ENCODE results near the gene KLC1. TPM values are rescaled to one million over a fixed set of nuclear protein-coding genes. Genes with fewer than 3 reads are reported as not detected.

Gene KLC1
- total RNA-seq, 1 experiment from 2014 or later: 163 TPM

GRCh38 chr14:103659631-103660030, 30.6 kb downstream of the KLC1 start:
- intact Hi-C loops (cut with micrococcal nuclease; ENCODE audit: unreplicated experiment): no loop called here
- H3K4me3 ChIP-seq (ENCODE audit: low read depth, low read length, poor library complexity, severe bottlenecking): no peak overlapping the region
- H3K27me3 ChIP-seq (replicated peaks; ENCODE audit: insufficient read depth, low read depth, low read length, poor library complexity): no peaks in the 10 kb centered on the region
- no peak for DNase-seq (ENCODE audit: low spot score)
- no peak for TF ChIP-seq EZH2 (IDR thresholded peaks at IDR 0.05; ENCODE audit: borderline replicate concordance, low read depth, low read length, poor library complexity, severe bottlenecking)
- TF ChIP-seq CTCF (conservative IDR thresholded peaks at IDR 0.05; ENCODE audit: low read depth, low read length): no peak
- H3K36me3 ChIP-seq (ENCODE audit: insufficient read depth, low read length, poor library complexity, severe bottlenecking): peaks cover 61% of the 10 kb centered on the region
- no peaks in the 10 kb centered on the region for H3K9me3 ChIP-seq (ENCODE audit: low read depth, low read length, poor library complexity, severe bottlenecking)
- ChIA-PET CTCF (no interaction called here), POLR2A (ENCODE audit: low non-redundant PET) (no interaction called here)
- no TSS peak for BruUV-seq (replicated peaks)
- no peak overlapping the region for H3K27ac ChIP-seq (ENCODE audit: low read depth, low read length, poor library complexity, severe bottlenecking)
- no peaks in the 10 kb centered on the region for H3K4me1 ChIP-seq (ENCODE audit: insufficient read depth, low read length, poor library complexity, severe bottlenecking)

GRCh38 chr14:103662029-103662428, 33.0 kb downstream of the KLC1 start:
- Histone ChIP-seq H3K4me3 (ENCODE audit: low read depth, low read length, poor library complexity, severe bottlenecking) (no peak overlapping the region), H3K4me1 (ENCODE audit: insufficient read depth, low read length, poor library complexity, severe bottlenecking) (no peaks in the 10 kb centered on the region), H3K9me3 (ENCODE audit: low read depth, low read length, poor library complexity, severe bottlenecking) (no peaks in the 10 kb centered on the region), H3K27me3 (replicated peaks; ENCODE audit: insufficient read depth, low read depth, low read length, poor library complexity) (no peaks in the 10 kb centered on the region), H3K27ac (ENCODE audit: low read depth, low read length, poor library complexity, severe bottlenecking) (no peak overlapping the region), H3K36me3 (ENCODE audit: insufficient read depth, low read length, poor library complexity, severe bottlenecking) (peaks cover 47% of the 10 kb centered on the region)
- BruUV-seq (replicated peaks): no TSS peak
- ChIA-PET CTCF (no interaction called here), POLR2A (ENCODE audit: low non-redundant PET) (no interaction called here)
- DNase-seq (ENCODE audit: low spot score): no peak
- intact Hi-C loops (cut with micrococcal nuclease; ENCODE audit: unreplicated experiment): no loop called here
- TF ChIP-seq EZH2 (IDR thresholded peaks at IDR 0.05; ENCODE audit: borderline replicate concordance, low read depth, low read length, poor library complexity, severe bottlenecking) (no peak), CTCF (conservative IDR thresholded peaks at IDR 0.05; ENCODE audit: low read depth, low read length) (no peak)

GRCh38 chr14:103662591-103662990, 33.6 kb downstream of the KLC1 start:
- Histone ChIP-seq H3K4me3 (ENCODE audit: low read depth, low read length, poor library complexity, severe bottlenecking) (no peak overlapping the region), H3K27ac (ENCODE audit: low read depth, low read length, poor library complexity, severe bottlenecking) (no peak overlapping the region), H3K36me3 (ENCODE audit: insufficient read depth, low read length, poor library complexity, severe bottlenecking) (peaks cover 44% of the 10 kb centered on the region), H3K27me3 (replicated peaks; ENCODE audit: insufficient read depth, low read depth, low read length, poor library complexity) (no peaks in the 10 kb centered on the region), H3K9me3 (ENCODE audit: low read depth, low read length, poor library complexity, severe bottlenecking) (no peaks in the 10 kb centered on the region), H3K4me1 (ENCODE audit: insufficient read depth, low read length, poor library complexity, severe bottlenecking) (no peaks in the 10 kb centered on the region)
- no TSS peak for BruUV-seq (replicated peaks)
- DNase-seq (ENCODE audit: low spot score): no peak
- no peak for TF ChIP-seq EZH2 (IDR thresholded peaks at IDR 0.05; ENCODE audit: borderline replicate concordance, low read depth, low read length, poor library complexity, severe bottlenecking)
- no peak for TF ChIP-seq CTCF (conservative IDR thresholded peaks at IDR 0.05; ENCODE audit: low read depth, low read length)
- intact Hi-C loops (cut with micrococcal nuclease; ENCODE audit: unreplicated experiment): no loop called here
- CTCF ChIA-PET: no interaction called here
- POLR2A ChIA-PET (ENCODE audit: low non-redundant PET): no interaction called here
